DOHH2 (cell line): ENCODE data around the gene ZNF385D.

Experiments used
- EZH2phosphoT487 ChIP-seq: fragments of 200-600 bp; sonication (generic); IDR thresholded peaks from 2 replicates; pipeline ENCODE4 v1.6.1; 2017; ENCODE audit warnings: borderline replicate concordance, mild to moderate bottlenecking, antibody characterized with exemption, low read length, moderate library complexity, mixed read lengths
- TF ChIP-seq, protein P1 (sequence below): fragments of 200-600 bp; sonication (generic); IDR thresholded peaks from one replicate; pipeline ENCODE4 v1.5.1; 2014; ENCODE audit warnings: antibody characterized with exemption, mild to moderate bottlenecking, low read depth, low read length; ENCODE audit not compliant: poor library complexity, severe bottlenecking

- TF ChIP-seq, protein P1, sequence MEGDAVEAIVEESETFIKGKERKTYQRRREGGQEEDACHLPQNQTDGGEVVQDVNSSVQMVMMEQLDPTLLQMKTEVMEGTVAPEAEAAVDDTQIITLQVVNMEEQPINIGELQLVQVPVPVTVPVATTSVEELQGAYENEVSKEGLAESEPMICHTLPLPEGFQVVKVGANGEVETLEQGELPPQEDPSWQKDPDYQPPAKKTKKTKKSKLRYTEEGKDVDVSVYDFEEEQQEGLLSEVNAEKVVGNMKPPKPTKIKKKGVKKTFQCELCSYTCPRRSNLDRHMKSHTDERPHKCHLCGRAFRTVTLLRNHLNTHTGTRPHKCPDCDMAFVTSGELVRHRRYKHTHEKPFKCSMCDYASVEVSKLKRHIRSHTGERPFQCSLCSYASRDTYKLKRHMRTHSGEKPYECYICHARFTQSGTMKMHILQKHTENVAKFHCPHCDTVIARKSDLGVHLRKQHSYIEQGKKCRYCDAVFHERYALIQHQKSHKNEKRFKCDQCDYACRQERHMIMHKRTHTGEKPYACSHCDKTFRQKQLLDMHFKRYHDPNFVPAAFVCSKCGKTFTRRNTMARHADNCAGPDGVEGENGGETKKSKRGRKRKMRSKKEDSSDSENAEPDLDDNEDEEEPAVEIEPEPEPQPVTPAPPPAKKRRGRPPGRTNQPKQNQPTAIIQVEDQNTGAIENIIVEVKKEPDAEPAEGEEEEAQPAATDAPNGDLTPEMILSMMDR, result no peak
- TF ChIP-seq EZH2phosphoT487, result no peak
These were observed 103.0 kb downstream of the ZNF385D start for GRCh38 chr3:21647961-21648360.
